ENCODE measurements around the gene COL20A1.

DNA sequence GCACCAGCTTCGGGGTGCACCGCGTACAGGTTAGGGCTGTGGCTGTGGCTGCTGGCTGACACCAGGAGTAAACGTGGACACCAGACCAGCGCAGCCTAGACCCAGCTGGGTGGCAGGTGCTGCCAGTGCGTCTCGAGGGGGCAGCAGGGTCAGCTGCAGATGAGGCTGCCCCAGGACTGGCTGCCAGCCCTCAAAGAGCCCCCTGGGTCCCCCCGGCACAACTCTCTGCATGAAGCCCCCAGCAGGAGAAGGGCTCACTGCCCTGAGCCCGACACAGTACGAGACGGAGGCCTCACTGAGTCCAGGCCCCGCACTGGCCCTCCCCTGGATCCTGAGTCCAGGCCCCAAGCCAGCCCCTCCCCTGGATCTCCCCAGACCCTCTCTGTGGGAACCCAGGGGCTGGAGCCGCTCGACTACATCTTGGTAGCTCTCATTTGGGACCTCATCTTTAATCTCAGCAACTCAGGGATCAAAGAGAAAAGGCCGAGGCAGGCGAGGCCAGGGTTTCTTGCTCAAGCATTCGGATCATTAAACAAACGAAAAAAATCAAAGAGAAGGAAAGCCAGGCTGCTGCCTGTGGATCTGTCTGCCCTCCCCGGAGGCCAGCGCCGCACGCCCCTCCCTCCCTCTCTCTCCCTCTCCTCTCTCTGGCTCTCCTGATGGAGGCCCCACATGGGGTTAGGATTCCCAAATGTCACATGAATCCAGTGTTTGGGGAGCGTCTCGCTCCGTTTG lies 31.8 kb upstream of the COL20A1 start:
- TF ChIP-seq POLR2A (IDR thresholded peaks at IDR 0.05) (no peak), CTCF (IDR thresholded peaks at IDR 0.05) (no peak)

All from testis (tissue), 2 donors.